GM19023 (cell line): ENCODE data around the gene FXYD2.

Experiments
- ATAC-seq: cut with Tn5 transposase; IDR thresholded peaks from one replicate; pipeline ENCODE4 v1.9.1; 2021; ENCODE audit warnings: mild to moderate bottlenecking, moderate library complexity; ENCODE audit not compliant: unreplicated experiment

FXYD2 gene

GRCh38 chr11:117836077-117836960 is 11.8 kb upstream of the FXYD2 start:
- no peak for ATAC-seq

DNA sequence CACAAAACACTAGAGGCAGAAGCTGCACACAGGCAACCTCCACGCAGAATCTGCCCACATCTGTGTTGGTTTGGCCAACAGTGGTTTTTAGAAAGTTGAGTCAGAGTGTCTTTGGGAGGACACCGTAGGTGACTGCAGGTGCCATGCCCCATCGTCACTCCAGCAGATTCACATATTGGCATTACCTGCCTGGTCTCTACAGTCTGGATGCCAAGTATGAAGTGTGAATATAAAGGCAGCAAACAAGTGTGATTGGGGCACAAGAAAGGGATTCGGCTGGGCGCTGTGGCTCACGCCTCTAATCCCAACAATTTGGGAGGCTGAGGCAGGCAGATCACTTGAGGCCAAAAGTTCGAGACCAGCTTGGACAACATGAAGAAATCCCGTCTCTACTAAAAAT is 11.0 kb upstream of the FXYD2 start:
- ATAC-seq: no peak

DNA sequence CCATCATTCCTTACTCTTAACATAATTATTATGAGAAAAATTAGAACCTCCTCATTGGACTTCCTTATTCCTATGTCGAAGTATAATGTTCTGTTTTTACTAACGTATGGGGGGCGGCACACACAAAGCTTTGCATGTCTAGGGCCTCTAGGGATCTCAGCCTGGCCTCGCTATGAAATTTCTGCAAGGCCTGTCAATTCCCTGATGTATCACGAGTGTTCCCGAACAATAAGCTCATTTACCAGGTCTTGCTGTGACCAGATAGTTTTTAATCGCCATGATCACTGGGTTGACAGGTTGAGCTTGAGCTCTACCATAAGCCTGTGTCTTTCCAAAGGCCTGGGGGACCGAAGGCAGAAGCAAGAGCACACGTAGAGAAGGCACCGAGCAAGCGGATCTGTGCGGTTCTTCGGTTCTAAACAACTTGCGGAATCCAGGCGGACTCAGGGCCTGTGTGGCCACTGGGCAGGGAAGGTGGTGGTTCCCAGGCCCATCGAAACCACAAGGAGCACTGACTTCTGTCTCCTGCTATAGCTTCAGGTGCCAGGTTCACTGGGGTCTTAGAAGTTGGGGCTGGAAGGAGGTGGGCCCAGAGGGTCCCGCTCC is 10.4 kb upstream of the FXYD2 start:
- ATAC-seq: no peak

DNA sequence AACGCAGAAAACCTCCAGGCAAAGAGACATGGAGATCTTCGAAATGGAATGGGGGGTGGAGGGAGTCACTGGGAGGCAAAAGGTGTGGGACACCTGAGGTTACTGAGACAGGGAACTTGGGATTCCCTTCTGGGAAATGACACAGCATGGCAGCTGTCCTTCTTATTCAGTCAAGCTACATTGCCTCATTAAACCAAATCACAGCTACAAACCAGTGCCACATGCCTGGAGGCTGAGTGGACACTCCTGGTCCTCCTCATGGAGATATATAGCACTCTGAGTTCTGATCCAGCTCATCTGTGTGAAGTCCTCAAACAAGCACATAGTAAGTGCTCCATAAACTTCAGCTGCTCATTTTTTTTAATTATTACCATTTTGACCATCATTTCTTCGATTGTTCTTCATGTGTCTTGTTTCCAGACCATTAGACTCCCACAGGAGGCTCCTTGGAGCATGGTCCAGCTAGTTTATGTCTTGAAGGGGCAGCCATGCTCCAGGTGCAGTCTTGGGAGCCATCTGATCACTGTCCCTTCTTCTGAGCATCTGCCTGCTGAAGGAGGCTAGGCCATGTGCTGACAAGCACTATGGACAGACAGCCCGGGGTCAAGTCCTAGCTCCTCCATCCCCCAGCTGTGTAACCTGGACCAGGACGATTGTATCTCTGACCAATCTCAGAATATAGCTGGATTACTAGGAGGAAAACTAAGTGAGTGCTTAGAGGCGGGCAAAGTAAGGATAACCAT is 9.7 kb upstream of the FXYD2 start:
- ATAC-seq: no peak

- no peak for ATAC-seq
These were observed 8.9 kb upstream of the FXYD2 start for GRCh38 chr11:117833401-117833891.

DNA sequence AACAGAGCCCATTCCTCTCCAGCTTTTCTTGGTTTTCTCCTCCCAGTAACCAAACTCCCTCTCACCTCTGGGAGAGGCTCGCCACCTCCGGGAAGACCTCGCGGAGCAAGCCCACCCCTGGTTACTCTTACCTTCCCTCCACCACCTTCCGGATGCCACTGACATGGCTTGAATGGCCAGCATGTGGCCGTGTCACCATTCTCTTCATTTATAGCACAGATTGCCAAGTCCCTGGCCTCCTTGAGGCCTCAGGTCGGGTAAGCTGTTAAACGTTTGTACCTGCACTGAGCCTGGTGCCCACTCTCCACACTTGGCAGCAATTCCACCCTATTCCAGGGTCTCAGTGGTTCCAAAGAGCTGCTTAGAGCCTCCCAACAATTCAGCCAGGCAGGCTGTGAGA is 8.0 kb upstream of the FXYD2 start:
- no peak for ATAC-seq

GRCh38 chr11:117831661-117832415 is 7.3 kb upstream of the FXYD2 start:
- no peak for ATAC-seq

GRCh38 chr11:117830674-117831351 is 6.3 kb upstream of the FXYD2 start:
- ATAC-seq: no peak

- no peak for ATAC-seq
These were observed 5.5 kb upstream of the FXYD2 start for GRCh38 chr11:117830072-117830471.

DNA sequence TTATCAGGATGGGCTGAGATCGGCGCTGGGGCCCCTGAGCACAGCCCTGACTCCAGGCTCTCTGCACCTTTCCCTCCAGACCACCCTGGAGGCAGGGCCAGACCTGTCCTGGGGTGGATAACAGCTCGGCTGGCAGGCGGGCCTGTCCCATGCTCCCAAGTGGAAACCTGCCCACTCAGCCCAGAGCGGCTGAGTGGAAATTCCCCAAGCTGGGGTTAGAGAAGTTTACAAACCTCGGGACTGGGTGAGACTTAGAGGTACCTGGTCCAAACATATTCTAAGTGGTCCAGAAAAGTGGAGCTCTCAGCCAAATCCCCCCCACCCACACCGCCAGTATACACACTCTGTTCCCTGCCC is 4.8 kb upstream of the FXYD2 start:
- no peak for ATAC-seq

DNA sequence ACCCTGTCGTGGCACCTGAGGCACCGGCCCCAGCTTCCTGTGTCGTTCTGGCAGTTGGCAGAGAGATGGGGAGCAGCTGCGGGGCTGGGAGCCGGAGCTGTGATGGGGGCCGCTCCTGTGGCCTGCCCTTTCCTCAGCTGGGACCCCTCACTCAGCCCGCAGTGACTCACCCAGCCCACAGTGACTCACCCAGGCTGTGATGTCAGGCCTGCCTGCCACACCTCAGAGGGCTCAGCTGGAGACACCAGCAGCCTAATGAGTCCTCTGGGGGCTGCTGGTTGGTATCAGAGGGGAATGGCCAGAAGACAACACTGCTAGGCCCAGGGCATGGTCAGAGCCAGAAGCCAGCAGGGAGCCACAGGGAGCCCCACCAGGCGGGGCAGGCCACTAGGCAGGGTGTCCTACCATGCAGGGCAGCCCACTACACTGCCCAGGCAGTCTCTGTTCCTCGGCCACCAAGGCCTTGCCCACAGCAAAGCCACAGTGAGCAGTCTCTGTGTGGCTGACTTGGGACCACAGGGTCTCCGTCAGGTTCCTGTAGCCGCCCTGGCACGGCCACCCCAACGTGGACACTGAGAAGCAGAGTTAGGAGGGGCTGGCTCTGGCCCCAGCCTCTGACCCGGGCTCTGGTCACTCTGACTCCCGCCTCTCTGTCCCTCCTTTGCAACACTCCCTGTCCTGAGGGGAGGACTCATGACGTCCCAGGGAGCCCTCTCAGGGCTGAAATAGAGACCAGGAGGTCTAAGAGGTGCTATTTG is 4.2 kb upstream of the FXYD2 start:
- ATAC-seq: no peak

DNA sequence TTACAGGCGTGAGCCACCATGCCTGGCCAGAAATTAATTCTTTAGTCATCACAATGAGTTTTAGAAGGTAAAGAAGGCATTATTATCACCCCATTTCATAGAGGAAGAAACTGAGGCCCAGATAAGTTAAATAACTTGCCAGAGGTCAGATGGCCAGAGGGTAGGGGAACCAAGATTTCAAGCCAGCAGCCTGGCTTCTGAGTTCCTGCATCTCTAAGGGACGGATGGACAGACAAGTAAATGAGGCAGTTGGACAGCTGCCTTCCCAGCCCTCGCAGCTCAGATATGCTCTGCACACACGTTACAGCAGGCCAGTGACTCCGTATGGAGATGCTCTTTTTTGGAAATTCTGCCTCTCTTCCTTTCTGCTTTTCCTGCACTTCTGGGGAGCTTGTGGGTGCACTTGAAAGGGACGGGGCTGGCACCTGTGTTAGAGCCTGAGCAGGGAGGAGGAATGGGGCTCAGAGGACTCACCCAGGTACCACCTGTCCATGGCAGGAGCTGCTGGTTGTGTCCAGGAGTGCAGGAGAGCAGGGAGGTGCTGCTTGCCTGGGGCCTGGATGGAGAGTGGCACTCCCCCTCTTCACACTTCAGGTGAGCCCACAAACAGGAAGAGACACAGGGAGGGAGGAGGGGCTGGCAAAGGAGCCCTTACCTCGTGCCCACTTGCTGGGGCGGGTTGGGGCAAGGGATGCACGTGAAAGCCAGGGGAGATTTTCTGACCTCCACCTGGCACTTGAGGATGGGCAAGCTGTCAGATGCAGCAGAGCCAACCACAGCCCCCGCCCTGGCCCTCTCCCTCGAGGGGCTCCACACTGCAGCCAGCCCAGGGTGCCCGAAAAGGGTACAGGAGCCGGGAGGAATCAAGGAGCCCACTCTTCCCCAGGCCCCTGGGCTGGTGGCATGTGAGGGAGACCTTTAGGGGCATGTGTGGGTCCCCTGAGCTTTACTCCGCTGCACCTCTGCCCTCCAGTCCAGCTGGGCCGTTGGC is 3.3 kb upstream of the FXYD2 start:
- ATAC-seq: no peak

DNA sequence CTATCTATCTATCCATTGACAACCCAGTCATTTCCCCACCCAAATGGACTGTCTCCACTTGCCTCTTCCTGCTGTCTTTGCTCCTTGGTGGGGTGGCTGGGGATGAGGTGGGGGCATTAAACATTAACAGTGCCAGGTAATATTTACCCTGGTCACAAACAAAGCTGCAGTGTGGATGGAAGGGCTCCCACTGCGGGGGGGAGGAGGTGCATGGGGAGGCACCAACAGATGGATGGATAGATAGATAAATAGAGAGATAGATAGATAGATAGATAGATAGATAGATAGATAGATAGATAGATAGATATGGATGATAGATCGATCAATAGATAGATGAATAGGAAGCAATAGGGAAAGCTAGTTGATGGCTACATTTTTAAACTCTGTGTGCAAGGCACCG is 2.3 kb upstream of the FXYD2 start:
- no peak for ATAC-seq

- no peak for ATAC-seq
These were observed 1.6 kb upstream of the FXYD2 start for GRCh38 chr11:117826190-117826570.

DNA sequence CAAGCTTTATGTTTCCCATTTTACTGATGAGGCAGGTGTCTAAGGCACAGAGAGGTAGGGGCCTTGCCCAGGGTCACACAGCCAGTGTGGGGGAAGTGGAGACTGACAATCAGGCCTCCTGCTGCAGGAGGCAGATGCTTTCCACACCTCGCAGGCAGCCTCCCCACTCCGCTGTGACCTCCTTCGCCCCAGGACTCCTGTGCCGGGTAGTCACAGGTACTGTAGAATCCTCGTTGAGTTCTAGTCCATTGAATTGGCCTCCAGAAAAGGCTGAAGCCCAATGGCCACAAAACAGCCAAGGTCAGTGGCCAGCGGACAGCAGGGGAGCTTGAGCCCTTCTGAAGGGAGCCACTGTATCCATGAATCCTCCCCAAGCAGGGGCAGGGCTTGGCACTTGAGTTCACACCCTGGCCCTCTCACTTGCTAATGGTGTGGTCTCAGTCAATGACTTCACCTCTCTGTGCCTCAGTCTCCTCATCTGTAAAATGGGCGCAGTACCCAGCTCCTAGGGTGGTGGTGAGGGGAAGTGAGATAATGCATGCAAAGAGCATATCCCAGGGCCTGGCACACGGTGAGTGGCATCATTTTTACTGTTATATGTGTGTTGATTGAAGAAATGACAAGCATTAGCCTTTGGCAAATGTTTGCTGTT is 1.1 kb upstream of the FXYD2 start:
- no peak for ATAC-seq

DNA sequence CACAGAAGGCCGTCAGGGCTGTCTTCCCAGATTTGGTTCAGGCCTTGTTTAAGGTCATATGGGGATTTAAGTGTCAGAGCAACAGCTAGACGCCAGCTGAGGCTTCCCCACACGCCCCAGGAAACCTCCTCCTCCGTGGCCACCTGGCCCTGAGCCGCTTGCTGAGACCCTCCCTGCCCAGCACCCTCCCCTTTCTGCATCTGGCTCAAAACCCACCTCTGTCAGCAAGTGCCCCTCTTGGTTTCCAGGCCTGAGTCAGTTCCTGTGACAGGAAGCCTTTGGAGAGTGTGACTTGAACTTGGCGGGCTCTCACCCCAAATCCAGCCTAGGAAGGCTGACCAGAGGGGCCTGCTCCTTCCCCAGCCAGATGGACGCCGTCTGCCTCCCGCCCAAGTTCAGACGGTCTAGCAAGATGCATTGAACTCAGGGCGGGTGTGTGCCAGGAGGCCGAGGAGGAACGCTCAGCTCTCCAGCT is 561 bp downstream of the FXYD2 start:
- no peak for ATAC-seq

DNA sequence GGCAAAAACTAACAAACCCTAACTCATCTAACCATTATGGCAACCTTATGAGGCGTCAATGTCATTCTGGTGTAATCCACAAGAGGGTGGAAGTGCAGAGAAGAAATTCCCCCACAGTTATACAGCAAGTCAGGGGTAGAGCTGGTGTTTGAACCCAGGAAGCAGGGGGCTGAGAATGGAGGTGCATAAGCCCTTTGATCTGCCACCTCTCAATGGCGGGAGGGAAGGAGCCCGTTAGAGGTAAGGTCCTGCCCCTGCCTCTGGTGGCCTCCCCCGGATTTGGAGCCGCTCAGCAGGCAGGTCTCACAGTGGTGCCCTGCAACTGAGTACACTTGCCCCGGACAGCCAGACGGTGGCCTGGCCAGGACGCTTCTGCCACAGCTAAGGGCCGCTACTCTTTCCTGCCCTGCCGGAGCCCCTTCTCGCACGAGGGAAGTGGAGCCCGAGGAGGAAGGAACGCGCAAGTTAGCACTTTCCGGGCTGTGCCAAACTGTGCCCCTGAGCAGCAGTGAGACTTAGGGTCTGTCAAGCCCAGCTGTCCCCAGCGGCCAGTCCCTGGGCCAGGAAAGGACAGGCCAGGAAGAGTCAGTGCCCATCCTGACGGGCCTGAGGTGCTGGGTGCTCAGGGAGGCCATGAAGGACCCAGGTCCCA is 1.1 kb downstream of the FXYD2 start:
- ATAC-seq: no peak
